Dermis lymphatic vessel endothelial cell (primary cell): Measurements from ENCODE around the gene MAP10. TPM values are rescaled to one million over a fixed set of nuclear protein-coding genes. Genes with fewer than 3 reads are reported as not detected.

Source experiments
- total RNA-seq: library from RNA; depleted of rRNA; stranded (reverse); fragments of >200 nt; gene quantifications from 2 replicates; pipeline ENCODE4 v1.2.1, GENCODE V29; 2014

MAP10 gene
- total RNA-seq: 0.65 and 1.0 TPM in 2 replicates

GRCh38 chr1:232805269-232806185 is at the start of gene MAP10:
MAP10 (plus strand) TSS chr1:232805416; CDS start chr1:232805450, 34 bp downstream.

Other genes starting within 250 kb of the MAP10 start
- 11.6 and 24.1 TPM in 2 replicates for gene SIPA1L2, start 175.3 kb upstream of the MAP10 start, total RNA-seq
- 8.7 and 10.5 TPM in 2 replicates for gene NTPCR, start 145.2 kb downstream of the MAP10 start, total RNA-seq